Fibroblast of pulmonary artery (primary cell): ENCODE results near the gene CASS4.
"Not testable (repeated sequence)": the region's sequence is repeated elsewhere in the genome, so short reads cannot be mapped to it uniquely, and the experiment has no call there.

Experiments
- DNase-seq: peaks from one replicate; pipeline ENCODE4 v3.0.0-alpha.2; 2010; ENCODE audit warnings: low read depth
- H3K4me3 ChIP-seq: replicated peaks from 2 replicates; pipeline ENCODE4 v1.5.1; 2011; ENCODE audit warnings: low read depth, mild to moderate bottlenecking, control low read depth, low read length, moderate library complexity
- TF ChIP-seq, protein P1 (sequence below): IDR thresholded peaks from 2 replicates; pipeline ENCODE4 v1.5.1; 2011; ENCODE audit warnings: mild to moderate bottlenecking, control low read depth, low read length, inconsistent platforms; ENCODE audit errors: missing control alignments

Gene CASS4

DNA sequence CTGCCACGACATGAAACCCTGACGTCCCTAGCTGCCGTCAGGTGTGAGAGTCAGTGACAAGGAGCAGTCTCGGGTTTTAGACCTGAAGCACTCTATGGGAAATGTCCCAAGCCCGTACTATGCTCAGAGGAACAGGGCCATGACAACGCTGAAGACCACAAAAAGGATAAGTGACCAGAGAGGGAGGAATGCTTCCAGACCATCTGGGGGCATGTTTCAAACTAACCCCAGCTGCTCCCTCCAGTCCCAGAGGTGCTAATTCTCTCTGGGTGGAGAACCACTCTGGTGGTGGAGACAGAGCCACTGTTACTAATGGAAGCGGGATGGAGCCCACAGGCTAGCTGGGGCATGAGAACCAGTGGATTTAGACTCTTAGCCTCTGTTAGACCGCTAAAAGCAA is 28.7 kb upstream of the CASS4 start:
- TF ChIP-seq, protein P1, sequence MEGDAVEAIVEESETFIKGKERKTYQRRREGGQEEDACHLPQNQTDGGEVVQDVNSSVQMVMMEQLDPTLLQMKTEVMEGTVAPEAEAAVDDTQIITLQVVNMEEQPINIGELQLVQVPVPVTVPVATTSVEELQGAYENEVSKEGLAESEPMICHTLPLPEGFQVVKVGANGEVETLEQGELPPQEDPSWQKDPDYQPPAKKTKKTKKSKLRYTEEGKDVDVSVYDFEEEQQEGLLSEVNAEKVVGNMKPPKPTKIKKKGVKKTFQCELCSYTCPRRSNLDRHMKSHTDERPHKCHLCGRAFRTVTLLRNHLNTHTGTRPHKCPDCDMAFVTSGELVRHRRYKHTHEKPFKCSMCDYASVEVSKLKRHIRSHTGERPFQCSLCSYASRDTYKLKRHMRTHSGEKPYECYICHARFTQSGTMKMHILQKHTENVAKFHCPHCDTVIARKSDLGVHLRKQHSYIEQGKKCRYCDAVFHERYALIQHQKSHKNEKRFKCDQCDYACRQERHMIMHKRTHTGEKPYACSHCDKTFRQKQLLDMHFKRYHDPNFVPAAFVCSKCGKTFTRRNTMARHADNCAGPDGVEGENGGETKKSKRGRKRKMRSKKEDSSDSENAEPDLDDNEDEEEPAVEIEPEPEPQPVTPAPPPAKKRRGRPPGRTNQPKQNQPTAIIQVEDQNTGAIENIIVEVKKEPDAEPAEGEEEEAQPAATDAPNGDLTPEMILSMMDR: no peak
- DNase-seq: no peak
- H3K4me3 ChIP-seq: no peak overlapping the region

GRCh38 chr20:56385130-56385529 is 26.9 kb upstream of the CASS4 start:
- TF ChIP-seq, protein P1: no peak
- no peak overlapping the region for H3K4me3 ChIP-seq
- DNase-seq: no peak

GRCh38 chr20:56386219-56386618 is 25.8 kb upstream of the CASS4 start:
- H3K4me3 ChIP-seq: no peak overlapping the region
- no peak for DNase-seq
- TF ChIP-seq, protein P1: no peak

GRCh38 chr20:56388882-56389281 is 23.2 kb upstream of the CASS4 start:
- DNase-seq: no peak
- TF ChIP-seq, protein P1: no peak
- no peak overlapping the region for H3K4me3 ChIP-seq

DNA sequence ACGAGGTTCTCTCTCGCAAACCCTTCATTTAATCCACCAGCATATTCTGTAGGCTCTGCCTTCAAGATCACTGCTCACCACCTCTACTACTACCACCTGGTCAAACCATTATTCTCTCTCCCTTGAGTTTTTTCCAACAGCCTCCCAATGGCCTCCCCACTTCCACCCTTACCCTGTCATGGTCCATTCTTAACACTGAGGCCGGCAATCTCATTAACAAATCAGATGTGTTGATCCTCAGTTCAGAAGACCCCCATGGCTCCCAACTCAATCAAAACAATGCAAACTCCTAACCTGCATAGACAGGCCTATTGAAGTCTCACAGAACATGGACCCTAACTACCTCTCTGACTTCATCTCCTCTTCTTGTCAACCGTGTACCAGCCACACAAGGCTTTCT is 22.3 kb upstream of the CASS4 start:
- H3K4me3 ChIP-seq: no peak overlapping the region
- no peak for DNase-seq
- TF ChIP-seq, protein P1: no peak

- not testable (repeated sequence) for DNase-seq
- peak overlapping the region; percentile 90 for H3K4me3 ChIP-seq
These were observed 21.7 kb upstream of the CASS4 start for GRCh38 chr20:56390396-56390795.

DNA sequence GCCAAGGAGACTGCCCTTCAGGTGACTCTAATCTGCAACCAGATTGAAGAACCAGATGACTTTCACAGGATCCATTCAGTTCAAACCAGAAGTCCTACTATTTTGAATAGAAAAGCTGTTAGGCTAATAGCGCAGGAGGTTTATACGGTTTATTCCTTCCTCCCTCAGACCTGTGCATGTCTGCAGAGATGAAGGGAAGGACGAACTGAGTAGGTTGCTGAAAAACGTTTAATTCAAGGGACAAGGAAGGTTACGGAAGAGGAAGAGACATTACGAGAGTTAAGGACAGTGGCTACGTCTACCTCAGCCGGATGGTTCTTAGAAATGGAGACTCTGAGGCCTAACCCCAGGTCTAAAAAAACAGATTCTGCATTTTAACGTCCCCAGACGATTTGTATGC is 21.0 kb upstream of the CASS4 start:
- no peak for DNase-seq
- TF ChIP-seq, protein P1: no peak
- peak overlapping the region; percentile 90 for H3K4me3 ChIP-seq
